Measurements from ENCODE around the gene KRTAP13-2.

KRTAP13-2 gene

GRCh38 chr21:30326390-30326789 lies 45.7 kb downstream of the KRTAP13-2 start:
- no peak for DNase-seq (ENCODE audit: low read depth in 2 of 3, low spot score in 2 of 3)

All from activated CD8-positive, alpha-beta memory T cell treated with anti-CD3 and anti-CD28 coated beads for 48 hours (primary cell).